Muscle of back (tissue), 11 donors: Measurements from ENCODE around the gene LRRC1. TPM values are rescaled to one million over a fixed set of nuclear protein-coding genes. Genes with fewer than 3 reads are reported as not detected.

ENCODE experiments used
- DNase-seq, 3 donors: peaks; one replicate each; pipeline versions ENCODE4 v3.0.0 to v3.0.0-alpha.2; 2013
- polyA plus RNA-seq, 10 donors: library from polyadenylated mRNA; unstranded; fragments of 120-200 nt; gene quantifications; one replicate each; pipeline ENCODE4 v1.2.1, GENCODE V29; 2013; ENCODE audit not compliant: insufficient read length in 10 of 10

Gene LRRC1
- polyA plus RNA-seq, 10 donors, result 6.3 to 11.2 (median 8.1) TPM

DNA sequence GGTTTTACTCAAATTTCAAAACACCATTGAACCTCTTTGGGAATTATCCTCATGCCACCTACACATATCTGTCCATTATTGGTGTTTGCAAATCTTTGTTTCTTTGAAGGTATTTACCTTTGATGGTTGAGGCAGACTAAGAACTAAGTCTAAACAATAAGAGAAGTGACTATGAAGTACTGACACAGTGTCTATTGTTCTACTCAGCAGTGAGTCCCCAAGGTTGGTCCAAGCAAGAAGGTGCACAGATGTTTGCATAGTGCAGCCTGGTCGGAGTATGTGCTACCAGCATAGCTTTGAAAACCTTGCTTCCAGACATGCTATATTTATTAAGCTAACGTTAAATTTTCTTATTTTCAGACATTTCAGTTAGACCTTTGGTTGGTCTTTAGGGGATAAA, 19.5 kb downstream of the LRRC1 start:
- DNase-seq, result no peak

GRCh38 chr6:53815381-53816119, 20.7 kb downstream of the LRRC1 start:
- DNase-seq, result no peak

DNA sequence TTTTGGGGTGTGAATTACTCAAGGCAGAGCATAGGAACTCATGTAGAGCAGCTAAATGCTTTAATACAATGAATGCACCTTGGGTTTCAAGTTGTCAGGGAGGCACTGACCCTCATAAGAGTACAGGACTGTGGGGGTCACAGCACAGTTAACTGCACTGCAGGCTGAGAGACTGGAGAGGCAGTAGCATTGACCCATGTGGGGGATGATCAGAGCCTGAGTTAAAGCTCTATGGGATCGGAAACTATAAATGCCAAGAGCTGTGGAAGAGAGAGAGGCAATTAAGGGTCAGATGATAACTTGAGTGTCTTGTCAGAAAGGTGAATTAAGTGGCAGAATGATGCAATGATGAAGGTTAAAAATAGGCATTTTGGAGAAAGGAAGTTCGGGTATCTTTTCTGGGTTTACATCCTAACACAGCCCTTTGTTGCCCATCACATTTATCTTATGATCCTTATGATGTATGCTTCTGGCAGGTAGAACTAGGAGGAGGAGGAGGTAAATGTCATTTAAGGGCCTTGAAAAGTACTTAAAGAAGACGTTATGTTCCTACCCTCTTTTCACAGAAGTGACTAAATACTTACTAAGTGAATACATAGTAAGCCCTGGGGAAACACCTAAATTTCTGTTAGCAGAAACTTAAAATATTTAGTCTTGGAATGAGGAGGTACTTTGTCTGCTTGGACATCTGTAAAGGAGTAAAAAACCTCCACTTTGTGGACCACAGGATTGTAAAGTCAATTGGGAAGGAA, 24.2 kb downstream of the LRRC1 start:
- DNase-seq, result no peak

GRCh38 chr6:53822401-53823125, 27.8 kb downstream of the LRRC1 start:
- DNase-seq, result peak in 2 of 3 donors; percentile 40 to 74

DNA sequence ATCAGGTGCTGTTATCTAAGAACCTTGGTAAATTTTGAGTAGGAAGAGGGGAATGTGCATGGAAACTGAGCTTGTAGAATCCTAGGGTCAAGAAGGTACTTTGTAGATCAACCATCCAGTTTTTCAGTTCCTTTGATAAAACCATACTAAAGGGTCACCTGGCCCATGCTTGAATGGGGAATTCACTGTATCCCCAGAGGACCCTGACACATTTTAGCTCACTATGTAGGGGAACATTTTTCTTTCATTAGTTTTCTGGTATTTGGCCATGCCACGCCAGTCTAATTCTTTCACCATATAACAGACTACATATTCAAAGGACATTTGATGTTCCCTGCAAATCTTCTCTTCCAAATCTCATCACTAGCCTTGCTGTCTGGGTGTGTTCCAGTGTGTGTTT, 29.9 kb downstream of the LRRC1 start:
- no peak for DNase-seq

GRCh38 chr6:53825532-53826321, 30.9 kb downstream of the LRRC1 start:
- DNase-seq, result no peak

GRCh38 chr6:53827531-53827930, 32.7 kb downstream of the LRRC1 start:
- no peak for DNase-seq

GRCh38 chr6:53828215-53828614, 33.4 kb downstream of the LRRC1 start:
- DNase-seq, result no peak

- DNase-seq, result no peak
These were observed 34.3 kb downstream of the LRRC1 start for GRCh38 chr6:53828966-53829697.

GRCh38 chr6:53829698-53830221, 35.0 kb downstream of the LRRC1 start:
- DNase-seq, result peak in 2 of 3 donors; percentile 11 to 57

DNA sequence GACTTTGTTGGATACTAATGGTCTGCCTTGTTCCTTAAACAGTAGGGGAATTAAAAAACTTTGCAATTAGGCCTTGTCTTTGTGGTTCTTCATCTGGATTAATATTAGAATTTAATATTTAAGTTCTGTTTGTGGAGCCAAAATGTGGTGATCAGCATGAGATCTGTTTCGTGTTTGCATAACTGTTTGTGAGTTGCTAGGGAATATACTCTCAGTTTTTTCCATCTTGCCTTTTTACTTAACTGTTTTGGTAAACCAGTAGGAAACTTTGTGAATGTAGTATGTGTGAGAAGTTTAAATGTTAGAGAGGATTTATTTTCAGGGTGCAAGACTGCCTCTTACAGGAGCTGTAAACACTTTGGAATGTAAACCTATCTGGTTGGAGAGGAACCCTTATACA, 35.6 kb downstream of the LRRC1 start:
- DNase-seq, result peak; percentile 21 to 69 (median 56)

DNA sequence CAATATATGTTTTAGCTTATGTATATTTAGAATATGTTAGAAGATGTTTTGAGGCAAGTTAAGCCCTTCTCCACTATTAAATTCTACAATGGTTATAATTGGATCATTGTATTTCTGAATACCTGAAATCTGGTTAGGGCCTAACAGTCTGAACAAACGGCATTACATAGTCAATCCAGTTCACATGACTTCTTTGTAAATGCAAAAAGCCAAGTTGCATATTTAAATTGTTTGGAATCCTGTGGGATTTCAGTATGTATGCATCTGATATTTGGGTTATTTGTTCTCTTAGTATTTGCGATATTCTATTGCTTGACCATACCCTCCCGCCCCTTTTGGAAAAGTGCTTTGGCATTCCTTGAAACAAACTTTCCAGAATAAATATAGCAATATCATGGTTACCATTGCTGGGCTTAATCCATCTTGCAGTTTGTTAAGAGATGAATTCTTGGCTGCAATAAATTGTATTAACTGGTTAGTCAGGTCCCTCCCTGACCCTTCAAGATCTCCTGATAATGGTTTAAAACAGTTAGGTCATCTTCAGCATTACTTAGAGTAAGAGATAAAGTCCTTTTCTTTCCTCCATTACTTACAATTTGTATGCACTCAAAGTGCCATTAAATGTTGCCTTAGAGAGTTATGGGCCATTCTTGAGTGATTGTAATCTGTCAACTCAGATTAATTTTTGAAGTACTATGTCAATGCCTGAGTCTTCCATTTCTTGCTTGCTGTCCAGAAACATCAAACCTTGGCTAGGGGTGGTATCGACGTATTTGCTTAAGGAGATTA, 36.5 kb downstream of the LRRC1 start:
- no peak for DNase-seq

DNA sequence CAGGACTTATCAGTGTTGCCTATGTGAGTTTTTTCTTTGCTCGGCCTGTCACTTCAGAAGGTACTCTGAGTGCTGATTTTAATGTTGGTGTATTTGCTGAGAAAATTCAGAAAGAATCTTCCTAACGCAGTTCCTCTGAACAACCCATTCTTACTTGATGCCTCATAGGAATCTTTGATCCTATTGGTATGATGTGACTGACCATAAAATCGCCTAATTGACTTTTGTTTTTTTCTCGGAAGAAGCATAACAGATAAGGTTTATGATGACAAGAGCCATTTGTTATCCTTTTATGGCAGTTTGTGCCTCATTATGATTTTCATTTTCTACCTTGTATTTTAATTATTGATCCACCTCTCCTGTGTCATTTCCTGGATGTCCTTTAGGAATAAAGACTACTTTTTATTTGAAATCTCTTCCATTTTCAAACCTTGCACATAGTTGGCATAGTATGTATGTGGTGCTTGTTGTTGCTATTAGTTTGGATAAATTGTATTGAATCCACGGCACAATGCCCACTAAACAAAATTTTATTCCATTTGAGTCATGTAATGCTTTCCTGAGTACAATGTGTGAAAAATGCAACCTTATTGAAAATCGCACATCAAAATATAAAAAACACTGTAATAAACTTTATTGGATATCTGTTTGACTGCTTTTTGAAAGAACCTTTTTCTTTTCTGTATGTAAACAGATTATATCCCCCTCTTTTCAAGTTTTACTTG, 37.3 kb downstream of the LRRC1 start:
- DNase-seq, result no peak

GRCh38 chr6:53833155-53833554, 38.4 kb downstream of the LRRC1 start:
- DNase-seq, result no peak

- DNase-seq, result no peak
These were observed 39.3 kb downstream of the LRRC1 start for GRCh38 chr6:53834132-53834531.

DNA sequence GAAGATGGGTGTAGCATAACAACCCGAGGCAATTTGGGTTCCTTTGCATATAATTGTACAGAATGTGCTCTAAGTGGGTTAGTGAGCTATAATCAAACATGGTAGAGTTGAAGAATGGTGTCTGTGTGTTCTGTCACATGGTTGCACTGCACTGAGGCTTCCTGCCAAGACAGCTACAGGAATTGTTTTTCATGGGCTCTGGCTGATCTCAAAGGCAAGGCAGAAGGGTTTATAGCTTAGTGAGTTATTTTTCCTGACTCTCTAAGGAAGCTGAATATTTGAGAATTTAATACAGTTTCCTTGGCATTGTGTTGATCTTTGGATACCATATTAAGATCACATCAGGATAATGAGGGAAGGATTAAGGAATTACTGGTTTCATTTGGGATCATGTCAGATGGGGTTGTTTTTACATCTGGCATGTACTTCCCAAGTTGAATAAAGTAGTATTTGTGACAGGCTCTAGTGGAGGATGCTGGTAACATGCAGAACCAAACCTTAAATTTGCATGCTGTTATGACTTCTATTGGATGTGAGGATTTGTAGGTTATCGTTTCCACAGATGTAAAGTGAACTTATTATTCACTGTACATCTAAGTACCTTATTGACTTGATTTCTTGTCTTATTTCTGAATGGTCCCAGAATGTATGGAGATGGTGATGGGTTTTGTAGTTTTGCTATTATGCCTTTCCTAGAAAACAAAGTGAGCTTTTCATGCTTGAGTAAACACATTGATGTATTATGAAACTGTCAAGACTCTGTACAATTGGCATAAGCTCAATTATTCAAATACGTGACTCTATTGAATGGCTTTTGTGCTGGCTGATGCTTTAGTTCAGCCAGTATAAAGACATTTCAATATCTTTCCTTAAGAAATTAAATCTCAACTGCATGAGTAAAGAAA, 43.3 kb downstream of the LRRC1 start:
- no peak for DNase-seq

DNA sequence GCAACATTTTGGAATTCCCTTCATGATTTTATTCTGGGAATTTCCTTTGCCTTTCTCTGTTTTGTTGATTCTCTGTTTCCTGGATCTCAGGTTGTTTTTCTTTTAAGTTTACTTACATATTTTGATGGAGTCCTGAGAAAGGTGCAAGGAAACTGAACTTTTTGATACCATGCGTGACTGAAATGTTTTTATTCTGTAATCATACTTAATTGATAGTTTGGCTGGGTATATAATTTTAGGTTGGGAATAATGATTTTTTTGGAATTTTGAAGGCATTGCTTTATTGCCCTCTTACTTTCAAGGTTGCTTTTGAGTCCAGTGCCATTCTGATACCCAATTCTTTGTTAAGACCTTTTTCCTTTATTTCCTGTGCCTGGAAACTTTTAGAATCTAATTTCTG, 45.2 kb downstream of the LRRC1 start:
- DNase-seq, result no peak
